HG03095 (cell line): Measurements from ENCODE around the gene OR10H3.
"Not testable (repeated sequence)": the region's sequence is repeated elsewhere in the genome, so short reads cannot be mapped to it uniquely, and the experiment has no call there.

Experiments used
- ATAC-seq: cut with Tn5 transposase; IDR thresholded peaks from one replicate; pipeline ENCODE4 v1.9.1; 2021; ENCODE audit warnings: moderate library complexity; ENCODE audit not compliant: unreplicated experiment

Gene OR10H3, protein sequence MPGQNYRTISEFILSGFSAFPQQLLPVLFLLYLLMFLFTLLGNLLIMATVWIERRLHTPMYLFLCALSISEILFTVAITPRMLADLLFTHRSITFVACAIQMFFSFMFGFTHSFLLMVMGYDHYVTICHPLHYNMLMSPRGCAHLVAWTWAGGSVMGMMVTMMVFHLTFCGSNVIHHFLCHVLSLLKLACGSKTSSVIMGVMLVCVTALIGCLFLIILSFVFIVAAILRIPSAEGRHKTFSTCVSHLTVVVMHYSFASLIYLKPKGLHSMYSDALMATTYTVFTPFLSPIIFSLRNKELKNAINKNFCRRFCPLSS

GRCh38 chr19:15737722-15738121 lies at the start of gene OR10H3:
Gene OR10H3, plus strand, starts transcription at chr19:15737985. Its CDS starts 3,408 bp downstream, at chr19:15741393.
- ATAC-seq: no peak

DNA sequence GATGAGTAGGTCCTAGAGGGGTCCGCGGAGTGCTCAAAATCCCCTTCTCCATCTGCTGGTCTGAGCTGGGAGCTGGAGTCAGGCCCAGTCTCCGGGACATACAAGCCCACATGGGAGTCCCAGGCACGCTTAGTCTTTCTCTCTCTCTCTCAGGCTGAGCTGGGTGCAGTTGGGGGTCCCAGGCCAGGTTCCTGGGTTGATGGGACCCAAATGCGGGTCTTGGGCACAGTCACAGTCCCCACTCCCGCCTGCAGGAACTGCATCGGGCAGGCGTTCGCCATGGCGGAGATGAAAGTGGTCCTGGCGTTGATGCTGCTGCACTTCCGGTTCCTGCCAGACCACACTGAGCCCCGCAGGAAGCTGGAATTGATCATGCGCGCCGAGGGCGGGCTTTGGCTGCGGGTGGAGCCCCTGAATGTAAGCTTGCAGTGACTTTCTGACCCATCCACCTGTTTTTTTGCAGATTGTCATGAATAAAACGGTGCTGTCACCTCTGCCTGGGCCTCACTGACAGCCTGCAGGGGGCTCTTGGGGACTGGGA lies 41.1 kb upstream of the OR10H3 start:
- no peak for ATAC-seq

GRCh38 chr19:15701757-15702533 lies 35.8 kb upstream of the OR10H3 start:
- ATAC-seq: no peak

DNA sequence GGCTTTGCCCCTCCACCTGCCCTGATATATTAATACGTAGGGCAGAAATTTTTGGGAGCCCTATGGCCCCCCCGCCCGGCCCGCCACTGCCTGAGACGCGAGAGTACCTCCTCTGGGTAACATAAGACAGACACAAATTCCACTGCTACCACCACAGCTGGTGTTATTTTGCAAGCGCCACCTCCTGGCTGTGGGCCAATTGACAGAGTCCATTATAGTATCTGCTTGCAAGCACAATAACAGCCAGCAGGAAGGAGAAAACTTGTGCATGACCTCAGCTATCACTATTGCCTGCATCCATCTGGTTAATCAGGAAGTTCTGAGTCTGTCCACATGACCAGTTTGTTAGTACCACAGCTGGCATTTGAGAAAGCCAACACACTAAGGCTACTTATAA lies 35.3 kb upstream of the OR10H3 start:
- ATAC-seq: no peak

- ATAC-seq: no peak
Measured at GRCh38 chr19:15714638-15715037, 23.1 kb upstream of the OR10H3 start.

- ATAC-seq: no peak
Measured at GRCh38 chr19:15715642-15716041, 22.1 kb upstream of the OR10H3 start.

DNA sequence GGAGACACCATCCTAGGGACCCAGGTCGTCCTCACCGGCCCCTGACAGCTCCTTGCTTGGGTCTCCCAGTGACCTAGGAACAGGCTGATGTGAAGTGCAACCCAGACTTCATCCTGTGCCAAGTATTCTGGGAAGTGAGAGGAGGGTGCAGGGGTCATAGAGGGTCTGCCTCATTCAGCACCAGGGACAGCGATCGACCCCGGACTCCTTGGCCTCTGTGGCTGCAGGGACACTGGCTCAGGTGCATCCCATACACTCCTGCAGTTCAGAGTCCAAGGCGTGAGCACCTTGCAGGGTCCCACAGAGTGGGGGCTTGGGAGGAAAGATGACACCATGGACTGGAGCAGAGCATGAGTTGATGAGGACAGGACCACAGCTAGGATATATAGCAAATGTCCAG lies 20.0 kb upstream of the OR10H3 start:
- ATAC-seq: no peak

DNA sequence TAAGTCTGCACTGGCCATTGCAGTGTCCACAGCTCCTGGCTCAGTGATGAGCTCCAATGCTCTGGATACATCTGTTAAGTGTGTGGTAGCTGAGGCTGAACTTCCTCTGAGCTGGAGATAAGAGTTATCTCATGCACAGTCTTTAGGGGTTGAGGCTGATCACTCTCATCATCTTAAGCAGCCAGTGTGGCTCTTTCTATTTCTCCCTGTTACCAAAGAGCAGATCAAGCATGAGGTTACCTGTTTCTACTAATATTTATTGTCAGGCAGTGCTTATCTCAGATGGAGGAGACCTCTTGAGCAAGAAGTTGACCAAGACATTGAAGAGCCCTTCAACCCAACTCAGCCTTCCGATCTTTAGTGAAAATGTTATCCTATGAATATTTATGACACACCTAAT lies 16.5 kb upstream of the OR10H3 start:
- ATAC-seq: no peak

DNA sequence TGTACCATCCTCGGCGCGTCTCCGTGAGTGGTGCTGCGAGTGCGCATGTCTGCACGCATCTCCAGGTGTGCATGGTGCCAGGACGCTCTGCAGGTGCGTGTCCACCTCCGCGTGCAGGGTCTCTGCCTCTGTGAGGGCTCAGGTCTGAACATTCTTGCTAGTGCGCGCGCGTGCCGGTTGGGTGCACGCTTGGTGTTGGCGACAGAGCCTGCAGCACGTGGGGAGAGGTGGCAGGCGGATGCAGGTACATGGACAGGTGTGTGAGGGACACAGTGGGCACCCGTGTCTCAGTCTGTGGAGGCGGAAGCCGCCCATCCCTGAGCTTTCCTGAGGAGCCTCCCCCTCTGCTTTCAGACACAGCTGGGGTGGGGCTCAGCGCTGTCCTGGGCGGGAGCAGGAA lies 14.8 kb upstream of the OR10H3 start:
- ATAC-seq: no peak

DNA sequence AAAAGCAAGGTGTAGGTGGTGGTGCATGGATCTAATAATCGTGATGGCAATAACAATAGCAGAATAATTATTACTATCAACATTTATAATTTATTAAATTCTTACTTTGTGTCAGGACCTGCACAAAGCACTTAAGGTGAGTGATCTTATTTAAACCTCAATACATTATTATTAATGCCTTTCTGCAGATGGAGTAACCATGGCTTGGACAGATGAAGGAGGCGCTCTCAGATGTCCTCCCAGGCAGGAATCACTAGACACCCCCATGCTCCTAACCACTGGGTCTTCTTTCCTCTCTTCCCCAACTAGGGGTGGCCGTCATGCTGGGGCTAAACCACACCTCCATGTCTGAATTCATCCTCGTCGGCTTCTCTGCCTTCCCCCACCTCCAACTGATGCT lies 10.1 kb upstream of the OR10H3 start, which contains the start of gene OR10H2:
OR10H2 (plus strand) TSS at position 301 of the 400 bp plus-strand sequence; CDS start at position 321, 20 bp downstream.
- ATAC-seq: no peak

DNA sequence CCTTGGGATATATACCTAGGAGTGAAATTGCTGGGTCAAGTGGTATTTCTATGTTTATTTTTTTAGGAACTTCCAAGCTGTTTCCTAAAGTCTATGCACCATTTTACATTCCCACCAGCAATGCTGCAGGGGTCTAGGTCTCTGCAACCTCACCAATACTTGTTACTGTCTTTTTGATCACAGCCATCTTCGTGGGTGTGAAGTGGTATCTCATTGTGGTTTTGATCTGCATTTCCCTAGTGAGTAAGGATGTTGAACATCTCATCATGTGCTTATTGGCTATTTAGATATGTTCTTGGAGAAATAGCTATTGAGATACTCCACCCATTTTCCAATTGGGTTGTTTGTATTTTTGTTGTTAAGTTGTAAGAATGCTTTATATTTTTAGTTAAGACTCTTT lies 7.2 kb upstream of the OR10H3 start:
- ATAC-seq: no peak

- ATAC-seq: no peak
Measured at GRCh38 chr19:15732388-15732787, 5.4 kb upstream of the OR10H3 start.

DNA sequence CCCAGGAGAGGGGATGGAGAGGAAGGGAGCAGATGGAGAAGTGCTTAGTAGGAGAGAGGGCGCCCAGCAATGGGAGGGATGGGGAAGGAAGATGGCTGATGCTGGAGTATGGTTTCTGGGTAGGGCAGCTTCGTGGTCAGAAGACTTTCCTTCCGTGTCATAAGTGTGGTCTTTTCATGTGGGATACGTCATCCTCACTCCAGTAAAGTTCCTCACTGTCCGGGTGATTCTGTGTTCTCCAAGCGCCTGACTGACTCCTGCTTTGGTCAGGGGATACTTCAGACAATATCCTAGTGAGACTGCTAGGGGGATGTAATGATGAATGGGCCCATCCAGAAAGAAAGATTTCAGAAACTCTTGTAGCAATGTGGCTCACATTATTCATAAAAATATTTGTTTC lies 3.9 kb upstream of the OR10H3 start:
- ATAC-seq: no peak

DNA sequence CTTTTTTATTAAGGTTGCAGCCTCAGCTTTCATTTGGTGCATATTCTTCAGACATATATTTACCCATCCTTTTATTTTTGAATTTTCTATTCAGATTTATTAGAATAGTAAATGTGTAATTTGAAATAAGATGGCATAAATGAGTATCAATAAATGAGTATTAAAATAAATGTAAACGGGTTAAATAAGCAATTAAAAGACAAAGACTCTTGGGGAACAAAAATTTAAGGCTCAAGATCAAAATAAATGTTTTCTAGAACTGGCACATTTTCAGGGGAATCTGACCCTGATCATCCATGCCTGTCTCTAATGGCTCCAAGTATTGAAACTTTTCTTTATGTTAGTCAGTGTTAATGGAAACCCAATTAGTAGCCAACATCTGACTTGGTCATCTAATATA lies 3.0 kb downstream of the OR10H3 start:
- ATAC-seq: no peak

DNA sequence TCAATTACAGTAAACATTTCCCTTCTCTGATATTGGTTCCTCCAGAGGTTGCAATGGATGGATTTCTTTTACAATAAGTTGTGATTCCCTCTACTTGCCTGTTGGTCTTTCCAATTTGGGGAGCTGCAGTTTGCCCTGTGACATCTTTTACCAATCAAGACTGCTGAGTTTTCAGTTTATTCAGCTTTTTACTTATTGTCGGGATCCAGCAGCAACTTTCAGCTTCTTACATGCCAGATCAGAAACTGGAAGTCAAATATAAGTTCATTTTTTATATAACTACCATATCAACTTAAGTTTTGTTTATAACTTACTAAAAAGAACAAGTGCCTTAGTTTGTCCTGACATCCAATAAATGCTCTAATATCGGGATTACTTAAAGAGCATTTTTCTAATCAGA lies 10.5 kb downstream of the OR10H3 start:
- no peak for ATAC-seq

DNA sequence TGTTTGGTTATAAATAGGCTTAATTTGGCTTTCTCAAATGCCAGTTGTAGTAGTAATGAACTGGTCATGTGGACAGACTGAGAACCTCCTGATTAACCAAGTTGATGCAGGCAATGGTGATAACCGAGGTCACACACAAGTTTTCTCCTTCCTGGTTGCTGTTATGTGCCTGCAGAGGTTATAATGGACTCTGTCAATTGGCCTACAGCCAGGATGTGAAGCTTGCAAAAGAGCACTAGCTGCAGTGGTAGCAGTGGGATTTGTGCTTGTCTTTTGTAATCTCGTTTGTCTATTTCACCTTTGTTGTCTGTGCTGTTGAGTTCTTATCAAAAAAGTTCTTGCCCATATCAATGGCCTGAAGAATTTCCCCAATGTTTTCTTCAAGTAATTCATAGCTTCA lies 20.6 kb downstream of the OR10H3 start:
- ATAC-seq: no peak

DNA sequence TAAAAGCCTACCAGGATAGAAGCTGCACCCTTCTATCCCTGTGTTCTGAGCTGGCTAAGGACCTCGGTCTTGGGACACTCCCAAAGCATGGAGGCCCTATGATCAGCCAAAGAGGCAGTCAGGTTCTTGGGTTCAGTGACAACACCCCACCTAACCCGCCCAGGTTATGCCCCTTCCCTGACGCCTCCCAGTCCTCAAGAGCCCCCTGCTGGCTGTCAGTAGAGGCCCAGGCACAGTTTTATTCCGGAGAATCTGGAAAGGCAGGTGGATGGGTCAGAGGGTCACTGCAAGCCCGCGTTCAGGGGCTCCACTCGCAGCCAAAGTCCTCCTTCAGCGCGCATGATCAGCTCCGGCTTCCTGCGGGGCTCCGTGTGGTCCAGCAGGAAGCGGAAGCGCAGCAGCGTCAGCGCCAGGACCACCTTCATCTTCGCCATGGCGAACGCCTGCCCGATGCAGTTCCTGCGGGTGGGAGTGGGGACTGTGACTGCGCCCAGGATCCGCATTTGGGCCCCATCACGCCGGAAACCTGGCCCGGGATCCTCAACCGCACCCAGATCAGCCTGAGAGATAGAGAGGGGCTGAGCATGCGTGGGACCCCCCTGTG lies 22.3 kb downstream of the OR10H3 start:
- ATAC-seq: no peak

DNA sequence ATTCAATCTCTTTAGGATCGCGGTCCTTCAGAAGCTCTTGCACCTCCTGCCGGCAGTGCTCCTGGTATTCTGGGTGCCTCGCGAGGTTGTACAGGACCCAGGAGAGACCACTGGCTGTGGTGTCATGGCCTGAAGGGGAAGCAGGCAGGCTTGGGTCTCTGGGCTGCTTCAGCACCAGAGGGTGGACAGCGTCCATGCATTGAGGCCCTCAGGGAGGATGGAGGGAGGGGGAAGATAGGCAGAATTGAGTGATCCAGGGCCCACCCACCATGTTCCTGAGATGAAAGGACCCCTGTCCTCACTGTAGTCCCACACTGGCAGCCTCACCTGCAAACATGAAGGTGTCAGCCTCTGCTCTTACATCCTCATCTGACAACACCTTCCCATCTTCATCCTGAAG lies 31.8 kb downstream of the OR10H3 start:
- no peak for ATAC-seq

GRCh38 chr19:15774159-15774558 lies 36.4 kb downstream of the OR10H3 start:
- ATAC-seq: not testable (repeated sequence)

DNA sequence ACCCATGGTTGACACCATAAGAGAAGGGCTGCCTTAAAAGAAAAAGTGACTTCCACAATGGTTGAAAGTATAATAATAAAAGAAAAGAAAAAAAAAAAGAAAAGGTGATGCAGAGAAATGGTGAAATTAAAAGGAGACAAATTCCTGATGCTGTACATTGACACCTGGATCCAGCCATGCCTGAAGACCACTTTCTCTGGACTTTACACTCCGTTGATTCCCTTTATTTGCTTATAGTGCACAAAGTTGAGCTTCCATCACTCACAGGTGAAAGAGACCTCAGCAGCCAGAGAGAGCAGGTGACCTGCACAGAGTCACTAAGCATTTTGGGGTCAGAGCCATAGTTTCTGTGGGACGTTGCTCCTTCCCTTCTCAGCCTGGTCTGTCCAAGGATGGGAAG lies 37.5 kb downstream of the OR10H3 start:
- no peak for ATAC-seq

DNA sequence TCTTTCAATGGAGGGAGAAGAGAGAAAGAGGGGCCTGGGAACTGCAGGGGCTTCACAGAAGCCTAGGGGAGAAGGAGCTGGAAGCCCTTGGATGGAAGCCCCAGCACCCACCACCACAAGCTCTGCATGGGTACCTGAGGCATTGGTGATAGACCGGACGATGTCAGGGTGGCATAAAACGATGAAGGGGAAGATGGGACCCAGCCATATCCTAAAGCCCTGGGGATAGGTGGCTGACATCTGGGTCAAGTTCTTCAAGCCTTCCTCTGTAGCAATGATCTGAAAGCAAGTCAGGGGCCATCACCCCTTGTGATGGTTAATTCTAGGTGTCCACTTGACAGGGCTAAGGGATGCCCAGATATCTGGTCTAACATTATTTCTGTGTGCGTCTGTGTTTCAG lies 38.5 kb downstream of the OR10H3 start:
- ATAC-seq: no peak
